Dendritic cell treated with granulocyte-macrophage colony-stimulating factor and Interleukin-4, amounts not matched to agents 40 ng/mL and 50 ng/mL, for 4 days (primary cell): ENCODE data around the gene C1QTNF7.

Experiments
- H3K27ac Mint-ChIP-seq: one replicate; pipeline ENCODE4 v1.8.0; 2022; ENCODE audit warnings: mild to moderate bottlenecking, mixed read lengths
- H3K27me3 Mint-ChIP-seq: one replicate; pipeline ENCODE4 v1.8.0; 2022; ENCODE audit warnings: mild to moderate bottlenecking, mixed read lengths
- H3K36me3 Mint-ChIP-seq: one replicate; pipeline ENCODE4 v1.8.0; 2022; ENCODE audit warnings: low read depth, mixed read lengths
- H3K4me1 Mint-ChIP-seq: one replicate; pipeline ENCODE4 v1.8.0; 2022; ENCODE audit warnings: low read depth, mixed read lengths
- H3K4me3 Mint-ChIP-seq: one replicate; pipeline ENCODE4 v1.8.0; 2022; ENCODE audit warnings: mild to moderate bottlenecking, moderate library complexity, mixed read lengths
- H3K9me3 Mint-ChIP-seq: one replicate; pipeline ENCODE4 v1.8.0; 2022; ENCODE audit warnings: mixed read lengths
- intact Hi-C: fragments of 100-400 bp; cut with micrococcal nuclease; formaldehyde crosslinking; loops from one replicate; pipeline ENCODE4 v1.15.0; 2022

The C1QTNF7 gene

GRCh38 chr4:15425520-15425919, 2.3 kb upstream of the C1QTNF7 start:
- Mint-ChIP-seq H3K4me1 (peaks cover 12% of the 10 kb centered on the region), H3K27me3 (no peaks in the 10 kb centered on the region), H3K27ac (no peak overlapping the region), H3K36me3 (no peaks in the 10 kb centered on the region), H3K4me3 (no peak overlapping the region), H3K9me3 (no peaks in the 10 kb centered on the region)
- intact Hi-C loops: no loop called here

- intact Hi-C loops: no loop called here
- Mint-ChIP-seq H3K9me3 (peaks cover 8% of the 10 kb centered on the region), H3K27ac (no peak overlapping the region), H3K27me3 (no peaks in the 10 kb centered on the region), H3K36me3 (no peaks in the 10 kb centered on the region), H3K4me1 (peaks cover 22% of the 10 kb centered on the region), H3K4me3 (no peak overlapping the region)
Measured at GRCh38 chr4:15427161-15427560, 672 bp upstream of the C1QTNF7 start.

- Mint-ChIP-seq H3K27me3 (no peaks in the 10 kb centered on the region), H3K4me1 (peaks cover 22% of the 10 kb centered on the region), H3K9me3 (peaks cover 9% of the 10 kb centered on the region), H3K27ac (no peak overlapping the region), H3K36me3 (no peaks in the 10 kb centered on the region), H3K4me3 (no peak overlapping the region)
- intact Hi-C loops: no loop called here
Measured at GRCh38 chr4:15428611-15429010, 778 bp downstream of the C1QTNF7 start.

DNA sequence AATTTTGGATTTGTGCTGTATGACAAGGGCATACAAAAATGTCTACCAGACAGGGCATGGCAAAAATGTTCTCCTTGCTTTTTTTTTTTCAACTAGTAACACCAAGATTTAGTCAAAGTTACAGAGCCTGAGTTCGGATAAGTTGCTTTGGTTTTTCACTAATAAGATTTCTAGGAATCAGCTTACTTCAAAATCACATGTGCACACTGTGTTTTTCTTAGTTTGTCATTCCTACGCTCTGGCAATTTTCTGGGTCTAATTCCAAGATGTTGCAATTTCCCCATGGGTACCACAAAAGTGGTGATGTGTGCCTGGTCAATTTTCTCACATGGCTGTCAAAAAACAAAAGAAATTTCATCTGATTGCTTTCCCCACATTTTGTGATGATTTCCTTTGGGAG, 6.3 kb downstream of the C1QTNF7 start:
- no peak overlapping the region for H3K4me3 Mint-ChIP-seq
- H3K4me1 Mint-ChIP-seq: peaks cover 27% of the 10 kb centered on the region
- H3K27ac Mint-ChIP-seq: no peak overlapping the region
- peaks cover 9% of the 10 kb centered on the region for H3K9me3 Mint-ChIP-seq
- H3K27me3 Mint-ChIP-seq: no peaks in the 10 kb centered on the region
- intact Hi-C loops: no loop called here
- no peaks in the 10 kb centered on the region for H3K36me3 Mint-ChIP-seq

GRCh38 chr4:15434676-15435075, 6.8 kb downstream of the C1QTNF7 start:
- Mint-ChIP-seq H3K27me3 (no peaks in the 10 kb centered on the region), H3K4me3 (no peak overlapping the region), H3K27ac (no peak overlapping the region), H3K36me3 (no peaks in the 10 kb centered on the region), H3K4me1 (peaks cover 27% of the 10 kb centered on the region), H3K9me3 (peaks cover 9% of the 10 kb centered on the region)
- intact Hi-C loops: no loop called here

GRCh38 chr4:15436513-15436912, 8.7 kb downstream of the C1QTNF7 start:
- Mint-ChIP-seq H3K36me3 (no peaks in the 10 kb centered on the region), H3K4me3 (no peak overlapping the region), H3K27ac (no peak overlapping the region), H3K4me1 (peaks cover 23% of the 10 kb centered on the region), H3K9me3 (peaks cover 7% of the 10 kb centered on the region), H3K27me3 (no peaks in the 10 kb centered on the region)
- intact Hi-C loops: no loop called here

GRCh38 chr4:15438939-15439524, 11.2 kb downstream of the C1QTNF7 start:
- H3K36me3 Mint-ChIP-seq: no peaks in the 10 kb centered on the region
- no peaks in the 10 kb centered on the region for H3K27me3 Mint-ChIP-seq
- no peak overlapping the region for H3K27ac Mint-ChIP-seq
- intact Hi-C loops: no loop called here
- peaks cover 8% of the 10 kb centered on the region for H3K9me3 Mint-ChIP-seq
- peaks cover 17% of the 10 kb centered on the region for H3K4me1 Mint-ChIP-seq
- no peak overlapping the region for H3K4me3 Mint-ChIP-seq

DNA sequence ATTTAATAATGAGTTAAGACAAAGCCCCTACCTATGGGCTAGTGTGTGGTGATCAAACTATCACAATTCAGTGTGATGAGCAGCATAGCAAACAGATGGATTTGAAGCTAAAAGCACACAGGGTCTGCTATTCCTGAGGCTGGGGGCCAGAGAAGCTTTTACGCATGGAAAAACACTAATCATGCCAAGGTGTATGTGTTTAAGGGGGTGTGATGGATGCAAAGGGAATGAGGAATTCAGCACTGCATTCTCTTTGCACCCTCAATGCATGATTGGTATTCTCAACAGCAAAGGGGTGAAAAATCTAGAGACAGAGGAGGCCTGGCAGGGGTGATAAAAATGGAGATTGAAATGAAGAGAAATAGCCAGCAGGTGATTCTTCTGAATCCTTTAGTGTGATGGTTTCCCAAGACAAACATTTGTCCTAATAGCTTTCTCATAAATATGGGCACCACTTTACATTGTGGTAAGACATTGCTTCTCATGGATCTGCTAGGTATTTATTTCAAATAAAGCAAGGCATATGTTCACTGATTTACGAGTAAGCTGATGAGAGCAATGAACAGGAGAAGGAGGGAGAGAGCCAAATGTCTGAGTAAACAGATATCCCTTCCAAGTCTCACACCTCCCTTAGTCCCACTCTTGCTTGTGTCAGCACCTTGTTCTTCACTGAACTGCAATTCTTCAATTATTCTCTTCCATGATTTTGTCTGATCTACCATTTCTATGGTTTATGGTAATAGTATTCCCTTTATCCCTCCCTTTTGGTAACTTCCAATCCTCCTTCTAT, 15.7 kb downstream of the C1QTNF7 start:
- Mint-ChIP-seq H3K27ac (no peak overlapping the region), H3K4me3 (no peak overlapping the region), H3K4me1 (peaks cover 4% of the 10 kb centered on the region), H3K9me3 (peaks cover 8% of the 10 kb centered on the region), H3K36me3 (no peaks in the 10 kb centered on the region), H3K27me3 (no peaks in the 10 kb centered on the region)
- intact Hi-C loops: no loop called here

GRCh38 chr4:15444276-15444675, 16.4 kb downstream of the C1QTNF7 start:
- intact Hi-C loops: no loop called here
- Mint-ChIP-seq H3K4me1 (no peaks in the 10 kb centered on the region), H3K36me3 (no peaks in the 10 kb centered on the region), H3K9me3 (peaks cover 8% of the 10 kb centered on the region), H3K27ac (no peak overlapping the region), H3K27me3 (no peaks in the 10 kb centered on the region), H3K4me3 (no peak overlapping the region)

- no peaks in the 10 kb centered on the region for H3K27me3 Mint-ChIP-seq
Measured at GRCh38 chr4:15444879-15445547, 17.2 kb downstream of the C1QTNF7 start.

GRCh38 chr4:15451181-15451865, 23.5 kb downstream of the C1QTNF7 start:
- no peaks in the 10 kb centered on the region for H3K9me3 Mint-ChIP-seq
- H3K27ac Mint-ChIP-seq: no peak overlapping the region
- intact Hi-C loops: no loop called here
- peaks cover 41% of the 10 kb centered on the region for H3K4me1 Mint-ChIP-seq
- H3K27me3 Mint-ChIP-seq: no peaks in the 10 kb centered on the region
- H3K36me3 Mint-ChIP-seq: no peaks in the 10 kb centered on the region
- H3K4me3 Mint-ChIP-seq: no peak overlapping the region

More at GRCh38 chr4:15444879-15445547, 17.2 kb downstream of the C1QTNF7 start:
- intact Hi-C loops: no loop called here
- Mint-ChIP-seq H3K4me1 (peaks cover 5% of the 10 kb centered on the region), H3K27ac (no peak overlapping the region), H3K36me3 (no peaks in the 10 kb centered on the region), H3K9me3 (peaks cover 8% of the 10 kb centered on the region), H3K4me3 (no peak overlapping the region)

DNA sequence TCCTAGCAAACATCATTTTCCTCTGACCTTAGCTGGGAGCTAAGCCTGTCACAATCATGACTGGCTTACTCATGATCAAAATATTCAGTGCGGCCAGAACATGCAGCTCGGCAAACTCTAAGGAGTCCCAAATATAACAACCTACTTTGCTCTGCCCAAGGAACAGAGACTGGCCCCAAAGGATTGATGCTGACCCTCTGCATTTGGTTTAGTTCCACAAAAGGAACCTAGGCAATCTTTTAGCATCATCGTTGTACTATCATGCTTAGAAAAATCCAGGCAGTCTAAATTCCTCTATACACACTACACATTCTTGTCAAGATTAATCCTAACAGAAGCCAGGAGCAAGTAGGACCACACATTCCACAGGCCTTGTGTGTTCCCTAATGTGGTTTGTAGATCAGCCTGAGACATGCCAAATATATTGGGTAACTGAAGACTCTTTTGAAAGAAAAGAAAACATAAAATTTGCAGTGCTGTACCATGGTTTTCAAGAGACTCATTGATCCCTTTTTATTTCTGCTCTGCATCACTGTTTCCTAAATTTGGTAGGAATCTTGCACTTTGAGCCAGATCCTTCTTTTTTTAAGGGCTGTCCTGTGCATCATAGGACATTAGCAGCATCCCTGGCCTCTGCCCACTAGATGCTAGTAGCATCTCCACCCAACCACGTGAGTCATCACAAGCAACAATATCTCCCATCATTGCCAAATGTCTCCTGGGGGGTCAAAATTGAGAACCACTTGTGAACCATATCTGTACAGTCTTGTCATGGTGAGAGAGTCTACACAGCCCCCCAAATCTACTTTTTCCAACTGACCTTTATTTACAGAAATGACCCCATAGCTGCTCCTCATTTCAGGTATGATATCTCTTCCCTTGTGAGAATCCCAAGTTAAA, 24.3 kb downstream of the C1QTNF7 start:
- intact Hi-C loops: no loop called here

DNA sequence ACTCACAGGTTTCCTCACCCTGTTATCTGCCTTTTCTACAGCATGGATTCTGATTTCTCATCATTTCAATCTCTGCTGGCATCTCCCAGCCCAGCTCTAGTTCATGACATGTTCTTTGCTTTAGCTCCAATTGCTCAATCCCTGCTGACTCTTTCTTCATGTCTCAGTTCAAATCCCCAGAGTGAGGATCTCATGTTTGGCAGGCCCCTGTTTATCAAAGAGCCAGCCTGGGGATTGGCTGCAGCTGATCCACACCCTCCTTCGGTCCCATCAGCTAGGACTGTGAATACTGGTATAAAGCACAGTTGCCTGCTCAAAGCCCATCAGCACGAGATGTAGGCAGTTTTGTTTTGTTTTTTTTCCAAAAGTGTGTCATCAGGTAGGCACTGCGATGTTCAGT, 27.5 kb downstream of the C1QTNF7 start:
- Mint-ChIP-seq H3K4me1 (peaks cover 46% of the 10 kb centered on the region), H3K27ac (no peak overlapping the region), H3K4me3 (no peak overlapping the region), H3K27me3 (no peaks in the 10 kb centered on the region), H3K36me3 (no peaks in the 10 kb centered on the region), H3K9me3 (no peaks in the 10 kb centered on the region)
- intact Hi-C loops: loop anchor here (5.0 kb wide), 2 partner anchors 53 to 1798 kb away; no protein-coding TSS in a partner anchor

More for the DNA sequence above, 24.3 kb downstream of the C1QTNF7 start:
- no peak overlapping the region for H3K4me3 Mint-ChIP-seq
- no peak overlapping the region for H3K27ac Mint-ChIP-seq
- no peaks in the 10 kb centered on the region for H3K27me3 Mint-ChIP-seq
- no peaks in the 10 kb centered on the region for H3K36me3 Mint-ChIP-seq
- peaks cover 49% of the 10 kb centered on the region for H3K4me1 Mint-ChIP-seq
- H3K9me3 Mint-ChIP-seq: no peaks in the 10 kb centered on the region
